DMS153 treated with DMSO at 0.1 percent for 48 hours (cell line): Measurements from ENCODE around the gene LENG1.
"Not testable (repeated sequence)": the region's sequence is repeated elsewhere in the genome, so short reads cannot be mapped to it uniquely, and the experiment has no call there.

ENCODE experiments used
- DNase-seq: peaks from one replicate; lab custom pipeline; 2025; ENCODE audit not compliant: unreplicated experiment; lab: John Stamatoyannopoulos, UW

The LENG1 gene

DNA sequence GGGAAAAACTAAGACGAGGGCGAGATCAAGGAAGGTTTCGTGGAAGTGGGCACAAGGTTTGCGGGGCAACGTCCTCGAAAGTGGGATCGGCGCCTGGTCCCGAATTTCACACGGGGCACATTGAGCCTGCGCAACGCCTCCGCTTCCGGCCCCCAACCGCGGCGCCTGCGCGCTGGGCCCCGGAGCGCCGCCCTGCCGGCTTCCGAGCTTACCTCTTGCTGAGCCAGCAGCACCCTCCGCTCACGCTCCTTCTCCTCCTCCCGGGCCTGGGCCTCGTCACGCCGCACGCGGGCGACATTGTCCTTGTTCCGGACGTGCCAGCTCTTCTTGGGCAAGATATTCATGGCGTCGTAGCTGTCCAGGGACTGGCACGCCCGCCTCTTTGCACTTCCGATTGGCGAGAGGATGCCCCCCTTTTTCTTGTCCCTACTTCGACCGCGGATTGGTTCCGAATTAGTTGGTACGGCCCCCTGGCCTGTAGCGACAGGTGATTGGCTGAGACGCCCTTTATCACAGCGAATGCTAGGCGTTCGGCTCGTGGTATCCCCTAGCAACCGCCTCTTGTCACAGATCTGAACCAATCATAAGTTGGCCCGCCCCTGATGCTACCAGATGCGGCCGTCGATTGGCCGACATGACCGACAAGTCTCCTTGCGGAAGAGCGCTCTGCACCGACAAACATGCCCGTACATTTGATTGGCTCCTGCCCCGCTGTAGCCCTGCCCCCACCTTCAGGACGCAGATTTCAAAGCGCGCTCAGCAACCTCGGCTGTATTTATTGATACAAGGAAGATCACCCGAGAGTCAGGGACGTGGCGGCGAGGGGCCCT lies at the start of gene LENG1:
Gene LENG1 (minus strand): TSS at position 370 of the 830 bp plus-strand sequence. CDS start 26 bp downstream, at position 344.
- peak; percentile 99 for DNase-seq

DNA sequence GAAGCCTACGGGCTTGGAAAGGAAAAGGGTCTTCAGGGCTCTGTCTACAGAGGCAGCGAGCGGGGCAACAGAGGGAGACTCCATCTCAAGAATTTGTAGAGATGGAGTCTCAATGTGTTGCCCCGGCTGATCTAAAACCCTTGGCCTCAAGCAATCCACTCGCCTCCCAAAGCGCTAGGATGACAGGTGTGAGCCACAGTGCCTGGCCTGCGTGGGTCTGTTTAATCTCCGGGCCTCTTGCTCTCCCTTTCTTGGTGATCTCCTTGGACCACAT lies 49.2 kb upstream of the LENG1 start:
- DNase-seq: no peak

DNA sequence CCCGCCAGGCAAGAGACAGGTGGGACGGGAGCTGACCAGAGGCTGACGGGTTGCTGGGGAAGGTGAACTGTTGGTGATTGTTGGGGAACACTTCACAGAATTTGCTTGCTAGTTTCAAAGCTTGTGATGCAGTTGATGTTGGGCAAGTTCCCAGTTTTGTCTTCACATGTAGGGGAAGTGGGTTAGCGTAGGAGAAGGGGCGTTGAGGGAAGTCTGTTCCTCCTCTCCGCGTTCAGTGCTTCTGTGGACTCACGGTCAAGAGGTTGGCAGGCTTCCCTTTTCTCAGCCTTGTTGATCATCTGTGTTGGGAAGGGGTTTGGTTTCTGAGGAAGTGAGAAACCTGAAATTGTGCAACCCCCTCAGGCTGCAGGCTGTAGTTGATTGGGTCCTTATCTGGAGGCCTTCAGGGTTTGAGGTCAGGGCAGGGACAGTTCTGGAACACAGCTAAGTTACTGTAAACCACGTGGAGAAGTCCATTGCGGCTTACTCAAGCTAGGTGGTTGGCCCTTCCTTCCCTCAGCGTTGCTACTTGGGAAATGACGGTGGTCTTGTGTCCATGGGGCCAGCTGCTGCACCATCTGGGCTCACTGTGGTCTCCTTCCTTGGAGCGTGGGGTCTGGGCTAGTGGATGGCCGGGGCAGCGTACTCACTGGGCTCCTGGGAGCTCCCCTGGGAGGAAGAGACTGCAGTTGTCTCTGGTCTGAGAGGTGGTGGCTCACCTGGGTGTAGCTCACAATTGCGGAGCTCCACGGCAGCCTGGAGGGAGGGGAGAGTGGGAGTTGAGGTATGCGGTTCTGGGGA lies 48.7 kb upstream of the LENG1 start:
- no peak for DNase-seq

DNA sequence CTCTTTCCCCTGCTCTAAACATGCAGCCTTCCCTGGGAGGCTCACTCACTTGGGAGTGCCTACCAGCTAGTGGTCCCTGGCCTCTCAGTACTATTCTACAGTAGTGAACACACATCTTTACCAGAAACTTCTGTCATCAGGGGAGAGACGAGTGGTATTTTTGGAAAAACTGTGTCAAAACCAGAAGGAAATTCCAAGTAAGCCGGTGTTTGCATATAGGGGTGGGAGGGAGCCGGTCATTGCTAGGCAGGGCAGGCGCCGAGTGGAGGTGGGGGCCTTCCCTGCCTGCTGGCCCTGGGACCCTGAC lies 48.1 kb upstream of the LENG1 start:
- DNase-seq: no peak

DNA sequence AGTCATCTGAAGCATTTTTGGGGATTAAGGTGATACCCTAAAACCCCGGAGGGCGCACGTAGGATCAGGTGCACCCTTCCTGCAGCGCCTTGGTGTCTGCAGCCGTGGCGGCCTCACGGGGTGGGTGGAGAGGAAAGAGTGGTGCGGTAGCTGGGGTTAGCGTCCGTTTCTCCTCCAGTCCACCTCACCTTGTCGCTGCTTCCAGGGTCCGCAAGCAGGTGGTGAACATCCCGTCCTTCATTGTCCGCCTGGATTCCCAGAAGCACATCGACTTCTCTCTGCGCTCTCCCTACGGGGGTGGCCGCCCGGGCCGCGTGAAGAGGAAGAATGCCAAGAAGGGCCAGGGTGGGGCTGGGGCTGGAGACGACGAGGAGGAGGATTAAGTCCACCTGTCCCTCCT lies 47.7 kb upstream of the LENG1 start:
- not testable (repeated sequence) for DNase-seq

DNA sequence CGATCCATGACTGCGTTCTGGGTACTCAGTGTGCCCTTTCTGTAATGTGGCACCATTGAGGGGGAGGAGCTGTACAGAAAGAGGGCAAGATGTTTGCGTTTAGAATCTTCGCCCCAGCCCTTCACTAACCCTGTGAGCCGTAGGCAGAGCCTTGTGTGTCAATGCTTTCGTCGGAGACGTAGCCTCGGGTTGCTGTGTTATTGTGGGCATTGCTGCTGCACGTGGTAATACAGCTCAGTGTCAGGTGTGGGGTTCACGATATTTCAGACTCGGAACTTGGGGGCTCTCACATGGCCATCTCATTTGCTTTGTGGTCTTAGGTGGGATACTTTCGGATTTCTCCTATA lies 47.3 kb upstream of the LENG1 start:
- no peak for DNase-seq

DNA sequence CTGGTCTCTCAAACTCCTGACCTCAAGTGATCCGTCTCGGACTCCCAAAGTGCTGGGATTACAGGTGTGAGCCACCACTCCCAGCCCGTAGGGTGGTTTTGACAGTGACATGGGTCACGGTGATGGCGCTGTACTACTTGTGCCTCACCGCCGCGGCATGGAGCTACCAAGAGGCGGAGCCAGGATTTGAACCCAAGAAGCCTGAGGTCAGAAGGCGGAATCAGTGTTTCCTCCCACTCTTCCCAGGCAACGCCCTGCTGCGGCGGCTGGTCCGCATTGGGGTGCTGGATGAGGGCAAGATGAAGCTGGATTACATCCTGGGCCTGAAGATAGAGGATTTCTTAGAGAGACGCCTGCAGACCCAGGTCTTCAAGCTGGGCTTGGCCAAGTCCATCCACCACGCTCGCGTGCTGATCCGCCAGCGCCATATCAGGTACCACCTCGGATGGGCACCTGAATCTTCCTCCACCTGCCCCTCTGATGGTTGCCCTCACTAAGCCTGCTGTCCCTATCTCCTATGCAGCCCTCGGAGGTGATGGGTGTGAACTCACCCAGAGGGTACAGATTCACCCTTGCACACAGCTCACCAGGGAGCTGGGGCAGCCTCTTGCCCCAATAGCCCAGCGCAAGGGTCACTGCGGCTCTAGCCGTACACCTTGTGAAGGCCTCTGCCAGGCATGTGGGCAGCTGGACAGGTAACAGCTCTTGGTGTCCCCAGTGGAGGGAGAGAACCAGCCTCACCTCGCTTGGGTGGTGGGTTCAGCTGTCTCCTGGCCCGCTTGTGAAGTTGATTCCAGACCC lies 46.7 kb upstream of the LENG1 start:
- DNase-seq: no peak

DNA sequence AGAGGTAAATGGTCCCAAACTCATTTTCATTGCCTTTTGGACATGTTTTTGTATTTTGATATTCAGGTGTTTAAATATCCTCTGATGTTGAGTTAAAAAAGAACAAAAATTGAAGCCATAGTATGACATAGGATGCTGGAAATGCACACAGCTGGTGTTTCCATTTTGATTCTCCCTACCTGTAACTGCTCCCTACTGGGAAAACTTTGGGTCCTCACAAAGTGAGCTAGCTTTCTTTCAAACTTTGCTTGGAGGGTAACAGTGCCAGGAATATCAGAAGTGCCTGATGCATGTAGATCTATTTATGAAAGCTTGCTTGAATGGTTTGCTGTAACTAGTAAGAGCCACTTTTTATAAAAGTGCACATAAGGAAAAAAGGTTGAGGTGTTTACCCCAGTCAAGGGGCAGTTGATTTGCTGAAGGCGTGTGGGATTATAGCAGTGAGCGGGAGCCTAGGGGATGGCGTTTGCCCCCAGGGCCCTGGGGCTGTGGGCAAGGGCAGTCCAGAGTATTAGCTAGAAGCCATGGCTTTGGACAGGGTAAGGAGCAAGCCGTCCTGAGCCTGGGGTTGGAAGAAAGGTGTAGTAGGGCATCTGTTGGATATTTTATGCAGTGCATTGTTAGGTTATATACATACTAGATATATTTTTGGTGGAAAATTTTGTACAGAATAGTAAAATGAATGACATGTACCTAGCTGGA lies 45.4 kb upstream of the LENG1 start:
- DNase-seq: no peak

DNA sequence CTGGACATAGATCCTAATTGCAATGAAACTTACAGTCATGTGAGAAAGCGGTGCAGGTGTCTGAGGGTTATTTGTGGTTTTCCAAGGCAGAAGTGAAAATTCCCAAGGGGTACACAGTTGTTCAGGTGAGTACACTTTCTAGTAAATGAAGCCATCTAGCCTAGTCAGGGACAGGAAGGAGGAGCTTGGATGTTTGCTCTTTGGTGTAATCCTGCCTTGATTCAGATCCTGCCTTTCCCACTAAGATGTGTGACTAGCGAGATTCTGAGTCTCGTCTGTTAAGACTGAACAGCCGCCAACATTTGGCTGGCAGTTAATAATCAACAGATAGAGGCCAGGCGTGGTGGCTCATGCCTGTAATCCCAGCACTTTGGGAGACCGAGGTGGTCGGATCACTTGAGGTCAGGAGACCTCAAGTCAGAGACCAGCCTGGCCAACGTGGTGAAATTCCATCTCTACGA lies 43.7 kb upstream of the LENG1 start:
- no peak for DNase-seq

DNA sequence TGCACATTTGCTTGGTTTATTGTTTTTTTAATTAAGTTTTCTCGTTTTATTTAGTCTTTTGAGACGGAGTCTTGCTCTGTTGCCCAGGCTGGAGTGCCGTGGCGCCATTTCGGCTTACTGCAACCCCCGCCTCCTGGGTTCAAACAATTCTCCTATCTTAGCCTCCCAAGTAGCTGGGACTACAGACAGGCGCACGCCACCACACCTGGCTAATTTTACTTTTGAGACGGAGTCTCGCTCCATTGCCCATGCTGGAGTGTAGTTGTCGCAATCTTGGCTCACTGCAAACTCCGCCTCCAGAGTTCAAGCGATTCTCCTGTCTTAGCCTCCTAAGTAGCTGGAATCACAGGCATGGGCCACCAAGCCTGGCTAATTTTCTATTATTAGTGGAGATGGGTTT lies 42.5 kb upstream of the LENG1 start:
- no peak for DNase-seq

DNA sequence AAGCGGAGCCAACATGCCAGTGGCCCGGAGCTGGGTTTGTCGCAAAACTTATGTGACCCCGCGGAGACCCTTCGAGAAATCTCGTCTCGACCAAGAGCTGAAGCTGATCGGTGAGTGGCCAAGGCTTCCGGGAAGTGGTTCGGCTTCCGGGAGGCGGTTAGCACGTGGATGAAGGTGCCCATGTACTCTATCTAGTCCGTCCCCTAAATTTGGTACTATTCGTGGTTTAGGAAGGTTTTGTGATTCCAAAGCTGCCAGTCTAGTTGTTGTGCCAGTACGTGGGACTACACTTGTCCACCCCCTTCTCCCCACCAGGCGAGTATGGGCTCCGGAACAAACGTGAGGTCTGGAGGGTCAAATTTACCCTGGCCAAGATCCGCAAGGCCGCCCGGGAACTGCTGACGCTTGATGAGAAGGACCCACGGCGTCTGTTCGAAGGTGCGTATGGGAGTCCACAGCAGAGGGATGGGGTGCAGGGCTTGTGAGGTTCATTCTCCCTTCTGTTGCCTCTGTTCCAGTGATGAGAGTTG lies 41.7 kb upstream of the LENG1 start:
- no peak for DNase-seq

DNA sequence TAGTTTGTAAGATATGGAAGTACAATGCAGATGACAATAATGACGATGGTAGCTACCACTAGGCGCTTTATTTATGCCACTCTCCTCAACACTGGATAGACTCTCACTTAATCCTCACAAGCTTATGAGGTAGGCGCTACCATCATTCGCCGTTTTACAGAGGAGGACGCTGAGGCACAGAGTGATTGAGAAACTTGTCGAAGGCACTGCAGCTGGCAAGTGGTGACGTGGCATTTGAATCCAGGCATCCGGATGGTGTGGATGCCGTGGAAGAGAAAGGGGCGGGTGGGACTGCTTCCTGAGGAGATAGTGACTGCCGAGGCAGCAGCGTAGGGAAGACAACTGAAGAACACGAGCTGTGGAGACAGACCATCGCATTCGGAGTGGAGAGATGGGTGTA lies 39.9 kb upstream of the LENG1 start:
- DNase-seq: no peak

DNA sequence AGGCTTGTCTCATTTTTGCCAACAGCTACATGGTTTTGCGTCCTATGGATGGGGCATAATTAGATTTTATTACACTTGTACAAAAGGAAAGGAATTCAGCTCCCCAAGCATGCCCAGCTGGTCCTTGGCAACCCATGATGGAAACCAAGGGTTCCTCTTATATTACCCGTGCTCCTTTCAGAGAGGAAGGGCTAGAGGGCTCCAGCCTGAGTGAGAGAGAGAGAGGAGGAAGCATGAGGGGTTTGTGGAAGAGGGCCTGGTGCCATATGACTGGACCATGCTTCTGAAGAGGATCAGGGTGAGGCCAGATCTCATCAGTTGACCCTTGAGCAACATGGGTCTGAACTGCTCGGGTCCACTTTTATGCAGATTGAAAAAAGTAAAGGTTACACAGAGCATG lies 37.6 kb upstream of the LENG1 start:
- DNase-seq: no peak

DNA sequence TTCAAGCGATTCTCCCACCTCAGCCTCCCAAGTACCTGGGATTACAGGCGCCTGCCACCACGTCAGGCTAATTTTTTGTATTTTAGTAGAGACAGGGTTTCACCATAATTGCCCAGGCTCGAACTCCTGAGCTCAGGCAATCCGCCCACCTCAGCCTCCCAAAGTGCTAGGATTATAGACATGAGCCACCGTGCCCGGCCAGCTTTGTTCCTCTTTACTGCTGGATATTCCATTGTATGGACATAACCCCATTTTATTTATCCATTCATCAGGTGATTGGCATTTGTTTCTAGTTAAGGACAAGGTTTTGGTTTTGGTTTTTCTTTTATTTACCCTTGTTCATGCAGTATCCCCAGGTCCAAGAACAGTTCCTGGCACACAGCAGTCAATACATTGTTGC lies 37.0 kb upstream of the LENG1 start:
- DNase-seq: no peak

DNA sequence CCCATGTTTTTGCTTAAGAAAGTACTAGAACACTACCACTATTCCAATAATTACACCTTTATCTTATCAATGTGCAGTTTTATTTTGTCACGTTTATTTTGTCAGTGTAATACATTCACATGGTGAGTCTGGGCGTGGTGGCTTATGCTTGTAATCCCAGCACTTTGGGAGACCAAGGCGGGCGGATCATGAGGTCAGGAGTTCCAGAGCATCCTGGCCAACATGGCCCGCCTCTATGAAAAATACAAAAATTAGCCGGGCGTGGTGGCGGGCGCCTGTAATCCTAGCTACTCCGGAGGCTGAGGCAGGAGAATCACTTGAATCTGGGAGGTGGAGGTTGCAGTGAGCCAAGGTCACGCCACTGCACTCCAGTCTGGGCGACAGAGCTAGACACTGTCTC lies 34.9 kb upstream of the LENG1 start:
- not testable (repeated sequence) for DNase-seq

DNA sequence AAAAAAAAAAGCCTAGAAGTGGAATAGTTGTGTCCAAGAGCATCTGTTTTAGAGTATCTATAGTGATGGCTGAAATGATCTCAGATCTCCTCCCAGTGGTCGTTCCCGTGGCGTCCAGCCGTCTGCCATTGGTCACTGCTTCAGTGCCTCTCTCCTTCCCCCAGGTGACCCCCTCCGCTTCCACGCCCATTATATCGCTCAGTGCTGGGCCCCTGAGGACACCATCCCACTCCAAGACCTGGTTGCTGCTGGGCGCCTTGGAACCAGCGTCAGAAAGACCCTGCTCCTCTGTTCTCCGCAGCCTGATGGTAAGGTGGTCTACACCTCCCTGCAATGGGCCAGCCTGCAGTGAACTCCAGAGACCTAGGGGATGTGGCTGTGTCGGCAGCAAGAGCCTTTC lies 33.5 kb upstream of the LENG1 start:
- DNase-seq: no peak

DNA sequence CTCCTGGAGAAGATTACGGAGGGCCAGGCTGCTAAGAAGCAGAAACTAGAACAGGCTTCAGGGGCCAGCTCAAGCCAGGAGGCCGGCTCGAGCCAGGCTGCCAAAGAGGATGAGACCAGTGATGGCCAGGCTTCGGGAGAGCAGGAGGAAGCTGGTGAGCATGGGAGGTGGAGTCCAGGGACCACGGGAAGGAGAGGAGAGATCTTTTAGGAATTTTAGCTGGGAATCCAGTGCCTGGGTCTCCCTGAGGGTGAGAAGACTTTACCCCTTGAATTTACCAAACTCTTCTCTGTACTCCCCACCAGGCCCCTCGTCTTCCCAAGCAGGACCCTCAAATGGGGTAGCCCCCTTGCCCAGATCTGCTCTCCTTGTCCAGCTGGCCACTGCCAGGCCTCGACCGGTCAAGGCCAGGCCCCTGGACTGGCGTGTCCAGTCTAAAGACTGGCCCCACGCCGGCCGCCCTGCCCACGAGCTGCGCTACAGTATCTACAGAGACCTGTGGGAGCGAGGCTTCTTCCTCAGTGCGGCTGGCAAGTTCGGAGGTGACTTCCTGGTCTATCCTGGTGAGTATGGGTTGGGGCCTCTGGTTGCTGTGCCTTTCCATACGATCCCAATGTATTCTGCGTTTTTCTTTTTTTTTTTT lies 32.4 kb upstream of the LENG1 start:
- no peak for DNase-seq

DNA sequence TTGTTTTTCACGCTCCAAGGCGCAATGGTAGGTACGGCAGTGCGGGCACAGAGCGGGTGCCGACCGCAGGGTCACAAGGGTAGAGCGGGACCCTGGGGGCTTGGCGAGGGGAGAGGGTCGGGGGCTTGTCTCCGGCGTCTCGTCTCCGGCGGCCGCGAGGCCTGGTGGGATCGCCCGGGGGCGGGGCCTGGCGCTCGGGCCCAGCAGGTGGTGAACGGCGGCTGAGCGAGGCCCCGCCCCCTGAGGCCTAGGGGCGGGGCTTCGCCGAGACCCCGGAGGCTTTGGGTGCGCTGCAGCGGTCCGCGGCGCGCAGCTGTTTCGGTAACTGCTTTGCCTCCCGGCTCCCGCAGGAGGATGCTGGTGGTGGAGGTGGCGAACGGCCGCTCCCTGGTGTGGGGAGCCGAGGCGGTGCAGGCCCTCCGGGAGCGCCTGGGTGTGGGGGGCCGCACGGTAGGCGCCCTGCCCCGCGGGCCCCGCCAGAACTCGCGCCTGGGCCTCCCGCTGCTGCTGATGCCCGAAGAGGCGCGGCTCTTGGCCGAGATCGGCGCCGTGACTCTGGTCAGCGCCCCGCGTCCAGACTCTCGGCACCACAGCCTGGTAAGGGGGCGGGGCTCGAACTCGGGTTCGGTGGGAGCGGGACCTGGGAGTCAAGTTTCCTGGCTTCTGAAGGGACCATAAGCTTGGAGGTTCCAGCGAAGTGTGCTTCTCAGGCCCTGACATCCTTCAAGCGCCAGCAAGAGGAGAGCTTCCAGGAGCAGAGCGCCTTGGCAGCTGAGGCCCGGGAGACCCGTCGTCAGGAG lies 31.7 kb upstream of the LENG1 start, which contains the start of gene TSEN34:
Gene TSEN34 (plus strand): TSS at position 298 of the 800 bp plus-strand sequence. CDS start 57 bp downstream, at position 355.
- no peak for DNase-seq

DNA sequence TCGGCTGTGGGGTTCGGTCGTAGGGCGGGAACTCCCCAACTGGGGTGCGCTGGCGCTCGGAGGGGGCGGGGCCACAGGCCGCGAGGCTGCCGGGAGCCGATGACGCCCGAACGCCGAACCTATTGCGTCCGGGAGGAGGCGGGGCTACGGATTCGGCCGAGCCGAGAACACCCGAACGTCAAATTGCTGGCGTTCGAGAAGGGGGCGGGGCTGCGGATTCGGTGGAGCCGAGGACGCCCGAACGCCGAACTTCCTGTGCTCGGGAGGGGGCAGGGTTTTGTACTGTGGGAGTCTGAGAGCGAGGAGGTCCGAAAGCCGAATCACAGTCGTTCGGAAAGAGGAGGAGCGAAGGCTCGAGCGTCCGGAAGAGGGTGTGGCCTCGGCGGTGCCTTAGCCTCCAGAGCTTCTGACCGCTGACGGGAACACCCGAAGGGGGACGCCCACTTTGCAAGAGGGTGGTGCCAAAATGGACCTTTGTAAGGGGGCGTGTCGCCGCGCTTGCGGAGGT lies 31.0 kb upstream of the LENG1 start:
- peak; percentile 97 for DNase-seq
